HG03280 (cell line): ENCODE data around the gene MAPKAPK2.

Experiments
- ATAC-seq: cut with Tn5 transposase; IDR thresholded peaks from one replicate; pipeline ENCODE4 v1.9.1; 2021; ENCODE audit warnings: mild to moderate bottlenecking, moderate library complexity; ENCODE audit not compliant: unreplicated experiment

Gene MAPKAPK2

GRCh38 chr1:206660136-206660535 lies 24.6 kb upstream of the MAPKAPK2 start:
- ATAC-seq = no peak

- no peak for ATAC-seq
Measured at GRCh38 chr1:206661161-206661820, 23.4 kb upstream of the MAPKAPK2 start.

GRCh38 chr1:206662396-206663092 lies 22.2 kb upstream of the MAPKAPK2 start:
- no peak for ATAC-seq

- ATAC-seq = no peak
Measured at GRCh38 chr1:206663362-206663761, 21.3 kb upstream of the MAPKAPK2 start.

GRCh38 chr1:206663832-206664652 lies 20.7 kb upstream of the MAPKAPK2 start:
- ATAC-seq = no peak

- no peak for ATAC-seq
Measured at GRCh38 chr1:206664740-206665139, 20.0 kb upstream of the MAPKAPK2 start.

- ATAC-seq = no peak
Measured at GRCh38 chr1:206666031-206666561, 18.6 kb upstream of the MAPKAPK2 start.

GRCh38 chr1:206666954-206667665 lies 17.6 kb upstream of the MAPKAPK2 start:
- no peak for ATAC-seq

- ATAC-seq = no peak
Measured at GRCh38 chr1:206668351-206668750, 16.4 kb upstream of the MAPKAPK2 start.

- ATAC-seq = no peak
Measured at GRCh38 chr1:206668874-206669410, 15.8 kb upstream of the MAPKAPK2 start.

GRCh38 chr1:206672011-206672688 lies 12.6 kb upstream of the MAPKAPK2 start:
- no peak for ATAC-seq

GRCh38 chr1:206672844-206673758 lies 11.6 kb upstream of the MAPKAPK2 start:
- ATAC-seq = no peak

- no peak for ATAC-seq
Measured at GRCh38 chr1:206674236-206674635, 10.5 kb upstream of the MAPKAPK2 start.

GRCh38 chr1:206674745-206675175 lies 9.9 kb upstream of the MAPKAPK2 start:
- no peak for ATAC-seq

GRCh38 chr1:206676499-206676898 lies 8.2 kb upstream of the MAPKAPK2 start:
- no peak for ATAC-seq

- ATAC-seq = no peak
Measured at GRCh38 chr1:206678490-206678889, 6.2 kb upstream of the MAPKAPK2 start.

- ATAC-seq = peak; percentile 86
Measured at GRCh38 chr1:206679738-206680211, 4.9 kb upstream of the MAPKAPK2 start.

GRCh38 chr1:206680279-206680678 lies 4.4 kb upstream of the MAPKAPK2 start:
- no peak for ATAC-seq

GRCh38 chr1:206681359-206681758 lies 3.3 kb upstream of the MAPKAPK2 start:
- no peak for ATAC-seq
